ENCODE results near the gene BBS1. TPM values are rescaled to one million over a fixed set of nuclear protein-coding genes. Genes with fewer than 3 reads are reported as not detected.
"Not testable (repeated sequence)": the region's sequence is repeated elsewhere in the genome, so short reads cannot be mapped to it uniquely, and the experiment has no call there.

The BBS1 gene
- total RNA-seq: 10 to 100 TPM; 16.9 to 38.2 (median 23.6) TPM
- 10 to 100 TPM in 1 of 2 donors, 1 to 10 TPM in 1; 9.6 to 13.9 TPM for polyA plus RNA-seq
- total RNA-seq: 2.6 reads per million, percentile 13 among the genes with 10 or more reads in this experiment

GRCh38 chr11:66510271-66510989 is at the start of gene BBS1:
TSS of gene BBS1 (plus strand) at chr11:66510635. CDS start at chr11:66510660, 25 bp downstream.
- Histone ChIP-seq H3K9me3 (ENCODE audit: control insufficient read depth in 2 of 3, low read length in 3 of 3) (no peaks in the 10 kb centered on the region), H3K27ac (ENCODE audit: low read depth, low read length) (peak within 1 kb of the TSS; percentile 65), H3K4me3 (ENCODE audit: low read length) (peak within 1 kb of the TSS; percentile 89), H3K36me3 (ENCODE audit: control insufficient read depth in 2 of 3, insufficient read depth in 3 of 3, low read length in 3 of 3) (peaks cover 0 to 21% (median 0%) of the 10 kb centered on the region in 3 experiments), H3K4me1 (ENCODE audit: control insufficient read depth in 2 of 2, insufficient read depth in 2 of 2, low read length in 2 of 2) (peaks cover 6 to 10% of the 10 kb centered on the region in 2 donors), H3K27me3 (ENCODE audit: control insufficient read depth in 2 of 2, insufficient read depth in 2 of 2, low read length in 2 of 2) (no peaks in the 10 kb centered on the region)
- Mint-ChIP-seq H3K27ac (peak within 1 kb of the TSS; percentile 36 to 77 (median 67)), H3K27me3 (no peaks in the 10 kb centered on the region), H3K4me1 (peaks cover 9 to 24% (median 18%) of the 10 kb centered on the region in 7 donors), H3K36me3 (peaks cover 0 to 7% (median 5%) of the 10 kb centered on the region in 5 donors), H3K9me3 (peaks cover 0 to 2% (median 0%) of the 10 kb centered on the region in 11 donors), H3K4me3 (peak within 1 kb of the TSS; percentile 86 to 95 (median 90))
- intact Hi-C loops (cut with micrococcal nuclease): loop anchor here (1.0 to 2.0 kb wide), 5 partner anchors 30 to 128 kb away; partner anchors contain the start of genes ACTN3 (in 2 of the 2), ZDHHC24 (in 2 of the 2), DPP3 (in 1 of the 2) and MRPL11 (in 1 of the 2)
- ChIA-PET POLR2A (interaction anchor here (0.6 to 1.7 kb wide), 6 partner anchors 9 to 1150 kb away, joined by 3 to 8 read pairs (median 4); partner anchors contain the start of genes DPP3, RBM4 and RBM4B), CTCF (interaction anchor here (0.6 kb wide), 1 partner anchor 168 kb away, joined by 3 read pairs; no protein-coding TSS in a partner anchor)
- DNase-seq (peak; percentile 64 to 85 (median 78)), ATAC-seq (peak; percentile 98)

GRCh38 chr11:66462010-66462409 is 48.4 kb upstream of the BBS1 start:
- ATAC-seq (no peak), DNase-seq (no peak)
- Mint-ChIP-seq H3K4me1 (peaks cover 5 to 37% (median 11%) of the 10 kb centered on the region in 7 donors), H3K9me3 (peaks cover 0 to 7% (median 0%) of the 10 kb centered on the region in 11 donors), H3K27me3 (no peaks in the 10 kb centered on the region), H3K27ac (no peak overlapping the region), H3K4me3 (no peak overlapping the region), H3K36me3 (peaks cover 0 to 17% (median 0%) of the 10 kb centered on the region in 5 donors)
- Histone ChIP-seq H3K27ac (ENCODE audit: low read depth, low read length) (no peak overlapping the region), H3K4me3 (ENCODE audit: low read length) (no peak overlapping the region), H3K27me3 (ENCODE audit: control insufficient read depth in 2 of 2, insufficient read depth in 2 of 2, low read length in 2 of 2) (no peaks in the 10 kb centered on the region), H3K36me3 (ENCODE audit: control insufficient read depth in 2 of 3, insufficient read depth in 3 of 3, low read length in 3 of 3) (no peaks in the 10 kb centered on the region), H3K4me1 (ENCODE audit: control insufficient read depth in 2 of 2, insufficient read depth in 2 of 2, low read length in 2 of 2) (no peaks in the 10 kb centered on the region), H3K9me3 (ENCODE audit: control insufficient read depth in 2 of 3, low read length in 3 of 3) (no peaks in the 10 kb centered on the region)
- POLR2A ChIA-PET: no interaction called here
- intact Hi-C loops (cut with micrococcal nuclease): no loop called here
- CTCF ChIA-PET: interaction anchor here (0.6 kb wide), 1 partner anchor 99 kb away, joined by 3 read pairs; no protein-coding TSS in a partner anchor

GRCh38 chr11:66462911-66463310 is 47.5 kb upstream of the BBS1 start:
- intact Hi-C loops (cut with micrococcal nuclease): no loop called here
- Histone ChIP-seq H3K27ac (ENCODE audit: low read depth, low read length) (no peak overlapping the region), H3K27me3 (ENCODE audit: control insufficient read depth in 2 of 2, insufficient read depth in 2 of 2, low read length in 2 of 2) (no peaks in the 10 kb centered on the region), H3K4me1 (ENCODE audit: control insufficient read depth in 2 of 2, insufficient read depth in 2 of 2, low read length in 2 of 2) (peaks cover 6 to 8% of the 10 kb centered on the region in 2 donors), H3K9me3 (ENCODE audit: control insufficient read depth in 2 of 3, low read length in 3 of 3) (no peaks in the 10 kb centered on the region), H3K36me3 (ENCODE audit: control insufficient read depth in 2 of 3, insufficient read depth in 3 of 3, low read length in 3 of 3) (no peaks in the 10 kb centered on the region), H3K4me3 (ENCODE audit: low read length) (no peak overlapping the region)
- CTCF ChIA-PET: no interaction called here
- Mint-ChIP-seq H3K27me3 (no peaks in the 10 kb centered on the region), H3K4me1 (peaks cover 5 to 41% (median 19%) of the 10 kb centered on the region in 7 donors), H3K27ac (peak overlapping the region in 1 of 9 donors; percentile 60), H3K4me3 (no peak overlapping the region), H3K9me3 (peaks cover 0 to 7% (median 0%) of the 10 kb centered on the region in 11 donors), H3K36me3 (peaks cover 0 to 17% (median 0%) of the 10 kb centered on the region in 5 donors)
- DNase-seq (no peak), ATAC-seq (no peak)
- POLR2A ChIA-PET: interaction anchor here (0.6 kb wide), 1 partner anchor 18 kb away, joined by 3 read pairs; no protein-coding TSS in a partner anchor

GRCh38 chr11:66464116-66464515 is 46.3 kb upstream of the BBS1 start:
- H3K9me3 ChIP-seq (ENCODE audit: control insufficient read depth in 2 of 3, low read length in 3 of 3); H3K27me3 Mint-ChIP-seq; H3K27ac ChIP-seq (ENCODE audit: low read depth, low read length); H3K4me3 Mint-ChIP-seq; DNase-seq; H3K9me3 Mint-ChIP-seq; CTCF ChIA-PET; H3K36me3 ChIP-seq (ENCODE audit: control insufficient read depth in 2 of 3, insufficient read depth in 3 of 3, low read length in 3 of 3); H3K27me3 ChIP-seq (ENCODE audit: control insufficient read depth in 2 of 2, insufficient read depth in 2 of 2, low read length in 2 of 2); ATAC-seq; intact Hi-C loops (cut with micrococcal nuclease); H3K4me3 ChIP-seq (ENCODE audit: low read length): not testable (repeated sequence)
- Mint-ChIP-seq H3K27ac (peak overlapping the region in 1 of 9 donors; percentile 48), H3K4me1 (peaks cover 5 to 43% (median 25%) of the 10 kb centered on the region in 7 donors), H3K36me3 (peaks cover 0 to 17% (median 0%) of the 10 kb centered on the region in 5 donors)
- POLR2A ChIA-PET: interaction anchor here (0.7 to 1.3 kb wide), 2 partner anchors 92 to 785 kb away, joined by 3 to 4 read pairs; partner anchors contain the start of gene SLC29A2
- peaks cover 8 to 10% of the 10 kb centered on the region in 2 donors for H3K4me1 ChIP-seq (ENCODE audit: control insufficient read depth in 2 of 2, insufficient read depth in 2 of 2, low read length in 2 of 2)

GRCh38 chr11:66464916-66465315 is 45.5 kb upstream of the BBS1 start:
- Histone ChIP-seq H3K27me3 (ENCODE audit: control insufficient read depth in 2 of 2, insufficient read depth in 2 of 2, low read length in 2 of 2) (no peaks in the 10 kb centered on the region), H3K4me3 (ENCODE audit: low read length) (no peak overlapping the region), H3K4me1 (ENCODE audit: control insufficient read depth in 2 of 2, insufficient read depth in 2 of 2, low read length in 2 of 2) (peaks cover 8 to 10% of the 10 kb centered on the region in 2 donors), H3K27ac (ENCODE audit: low read depth, low read length) (peak overlapping the region; percentile 37), H3K36me3 (ENCODE audit: control insufficient read depth in 2 of 3, insufficient read depth in 3 of 3, low read length in 3 of 3) (no peaks in the 10 kb centered on the region), H3K9me3 (ENCODE audit: control insufficient read depth in 2 of 3, low read length in 3 of 3) (no peaks in the 10 kb centered on the region)
- Mint-ChIP-seq H3K4me1 (peaks cover 5 to 37% (median 25%) of the 10 kb centered on the region in 7 donors), H3K27ac (peak overlapping the region in 5 of 9 donors; percentile 16 to 95 (median 31)), H3K9me3 (peaks cover 0 to 7% (median 0%) of the 10 kb centered on the region in 11 donors), H3K4me3 (peak overlapping the region in 3 of 10 donors; percentile 10 to 35 (median 19)), H3K27me3 (no peaks in the 10 kb centered on the region), H3K36me3 (peaks cover 0 to 17% (median 0%) of the 10 kb centered on the region in 5 donors)
- CTCF ChIA-PET: no interaction called here
- no peak for ATAC-seq
- POLR2A ChIA-PET: interaction anchor here (0.8 to 1.3 kb wide), 2 partner anchors 15 to 93 kb away, joined by 3 read pairs; partner anchors contain the start of genes DPP3 and SLC29A2
- intact Hi-C loops (cut with micrococcal nuclease): loop anchor here (5.0 kb wide), 3 partner anchors 77 to 1342 kb away; partner anchors contain the start of gene PC (in 1 of the 2)
- no peak for DNase-seq
